ENCODE results near the gene CST9L. TPM values are rescaled to one million over a fixed set of nuclear protein-coding genes. Genes with fewer than 3 reads are reported as not detected.

The CST9L gene
- total RNA-seq, 1 experiment from 2014 or later: not detected

DNA sequence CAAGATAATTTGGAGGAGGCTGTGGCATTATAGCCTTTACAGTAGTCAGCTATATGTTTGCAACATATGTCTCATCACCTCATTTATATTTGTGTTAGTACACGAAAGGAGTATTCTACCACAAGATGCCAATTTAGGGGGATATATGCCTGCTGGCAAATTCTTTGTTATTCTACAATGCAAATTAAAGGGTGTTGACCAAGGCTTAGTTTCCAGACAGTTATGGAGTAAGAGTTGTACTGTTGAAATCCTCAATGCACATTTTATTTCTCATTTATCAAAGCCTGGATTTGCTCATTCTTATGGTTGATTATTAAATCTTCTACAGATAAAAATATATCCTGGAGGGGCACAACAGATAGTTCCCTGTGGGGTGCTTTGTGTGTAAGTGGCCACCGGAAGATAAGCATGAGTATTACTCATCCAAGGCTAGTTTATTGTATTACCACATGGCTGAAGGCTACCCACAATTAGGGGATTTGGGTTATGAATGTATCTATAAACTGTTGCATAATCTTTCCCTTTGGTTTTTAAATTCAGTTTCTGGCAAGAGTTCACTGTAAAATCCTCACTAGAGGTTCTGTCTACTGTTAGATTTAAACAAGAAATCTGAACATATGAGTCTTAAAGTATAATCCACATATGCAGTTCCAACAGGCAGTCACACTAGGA, 28.4 kb upstream of the CST9L start:
- no peaks in the 10 kb centered on the region for H3K27me3 Mint-ChIP-seq (ENCODE audit: insufficient read depth, unreplicated experiment)
- ChIA-PET POLR2A (no interaction called here), CTCF (no interaction called here)
- H3K4me1 Mint-ChIP-seq (ENCODE audit: low read depth, unreplicated experiment): no peaks in the 10 kb centered on the region
- Histone ChIP-seq H3K4me1 (no peaks in the 10 kb centered on the region), H3K9me3 (no peaks in the 10 kb centered on the region), H3K27me3 (replicated peaks; ENCODE audit: control insufficient read depth, insufficient read depth, low read length) (no peaks in the 10 kb centered on the region), H3K4me3 (ENCODE audit: low read depth, low read length) (no peak overlapping the region), H3K36me3 (ENCODE audit: control insufficient read depth, insufficient read depth, low read length) (no peaks in the 10 kb centered on the region)
- intact Hi-C loops (cut with micrococcal nuclease; ENCODE audit: unreplicated experiment): no loop called here
- no peak for DNase-seq
- H3K4me3 Mint-ChIP-seq (ENCODE audit: unreplicated experiment): no peak overlapping the region
- BruUV-seq (replicated peaks): no TSS peak
- TF ChIP-seq, protein P1, sequence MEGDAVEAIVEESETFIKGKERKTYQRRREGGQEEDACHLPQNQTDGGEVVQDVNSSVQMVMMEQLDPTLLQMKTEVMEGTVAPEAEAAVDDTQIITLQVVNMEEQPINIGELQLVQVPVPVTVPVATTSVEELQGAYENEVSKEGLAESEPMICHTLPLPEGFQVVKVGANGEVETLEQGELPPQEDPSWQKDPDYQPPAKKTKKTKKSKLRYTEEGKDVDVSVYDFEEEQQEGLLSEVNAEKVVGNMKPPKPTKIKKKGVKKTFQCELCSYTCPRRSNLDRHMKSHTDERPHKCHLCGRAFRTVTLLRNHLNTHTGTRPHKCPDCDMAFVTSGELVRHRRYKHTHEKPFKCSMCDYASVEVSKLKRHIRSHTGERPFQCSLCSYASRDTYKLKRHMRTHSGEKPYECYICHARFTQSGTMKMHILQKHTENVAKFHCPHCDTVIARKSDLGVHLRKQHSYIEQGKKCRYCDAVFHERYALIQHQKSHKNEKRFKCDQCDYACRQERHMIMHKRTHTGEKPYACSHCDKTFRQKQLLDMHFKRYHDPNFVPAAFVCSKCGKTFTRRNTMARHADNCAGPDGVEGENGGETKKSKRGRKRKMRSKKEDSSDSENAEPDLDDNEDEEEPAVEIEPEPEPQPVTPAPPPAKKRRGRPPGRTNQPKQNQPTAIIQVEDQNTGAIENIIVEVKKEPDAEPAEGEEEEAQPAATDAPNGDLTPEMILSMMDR (IDR thresholded peaks at IDR 0.05; ENCODE audit: insufficient read depth in 1 of 2, low read depth in 1 of 2, low read length in 1 of 2, severe bottlenecking in 1 of 2, unreplicated experiment in 1 of 2): no peak
- H3K9me3 Mint-ChIP-seq (ENCODE audit: unreplicated experiment): no peaks in the 10 kb centered on the region
- H3K36me3 Mint-ChIP-seq (ENCODE audit: insufficient read depth, unreplicated experiment): no peaks in the 10 kb centered on the region
- H3K27ac Mint-ChIP-seq (ENCODE audit: unreplicated experiment): no peak overlapping the region

DNA sequence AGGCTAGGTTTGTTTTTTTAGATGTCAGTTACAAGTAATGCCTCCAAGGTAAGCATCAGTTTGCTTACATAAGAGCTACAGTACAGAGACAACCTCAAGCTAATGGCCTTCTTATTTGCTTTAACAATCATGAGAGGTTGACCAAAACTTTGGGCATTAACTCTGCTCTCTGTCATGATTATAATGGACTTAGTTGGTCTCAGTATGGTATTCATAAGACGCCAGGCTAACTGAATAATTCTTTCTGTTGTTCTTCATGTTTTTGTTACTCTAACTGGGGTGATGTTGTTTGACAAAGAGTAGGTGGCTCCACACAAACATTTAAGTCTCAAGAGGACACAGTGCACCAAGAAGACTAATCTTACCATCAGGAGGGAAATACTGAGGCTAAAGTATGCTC, 27.7 kb upstream of the CST9L start:
- ChIA-PET POLR2A (no interaction called here), CTCF (no interaction called here)
- H3K27me3 Mint-ChIP-seq (ENCODE audit: insufficient read depth, unreplicated experiment): no peaks in the 10 kb centered on the region
- no TSS peak for BruUV-seq (replicated peaks)
- H3K4me1 ChIP-seq: no peaks in the 10 kb centered on the region
- TF ChIP-seq, protein P1 (IDR thresholded peaks at IDR 0.05; ENCODE audit: insufficient read depth in 1 of 2, low read depth in 1 of 2, low read length in 1 of 2, severe bottlenecking in 1 of 2, unreplicated experiment in 1 of 2): no peak
- H3K36me3 ChIP-seq (ENCODE audit: control insufficient read depth, insufficient read depth, low read length): no peaks in the 10 kb centered on the region
- intact Hi-C loops (cut with micrococcal nuclease; ENCODE audit: unreplicated experiment): no loop called here
- no peaks in the 10 kb centered on the region for H3K4me1 Mint-ChIP-seq (ENCODE audit: low read depth, unreplicated experiment)
- H3K9me3 ChIP-seq: no peaks in the 10 kb centered on the region
- DNase-seq: no peak
- no peaks in the 10 kb centered on the region for H3K27me3 ChIP-seq (replicated peaks; ENCODE audit: control insufficient read depth, insufficient read depth, low read length)
- H3K4me3 ChIP-seq (ENCODE audit: low read depth, low read length): no peak overlapping the region
- H3K36me3 Mint-ChIP-seq (ENCODE audit: insufficient read depth, unreplicated experiment): no peaks in the 10 kb centered on the region
- no peak overlapping the region for H3K4me3 Mint-ChIP-seq (ENCODE audit: unreplicated experiment)
- no peaks in the 10 kb centered on the region for H3K9me3 Mint-ChIP-seq (ENCODE audit: unreplicated experiment)
- no peak overlapping the region for H3K27ac Mint-ChIP-seq (ENCODE audit: unreplicated experiment)

DNA sequence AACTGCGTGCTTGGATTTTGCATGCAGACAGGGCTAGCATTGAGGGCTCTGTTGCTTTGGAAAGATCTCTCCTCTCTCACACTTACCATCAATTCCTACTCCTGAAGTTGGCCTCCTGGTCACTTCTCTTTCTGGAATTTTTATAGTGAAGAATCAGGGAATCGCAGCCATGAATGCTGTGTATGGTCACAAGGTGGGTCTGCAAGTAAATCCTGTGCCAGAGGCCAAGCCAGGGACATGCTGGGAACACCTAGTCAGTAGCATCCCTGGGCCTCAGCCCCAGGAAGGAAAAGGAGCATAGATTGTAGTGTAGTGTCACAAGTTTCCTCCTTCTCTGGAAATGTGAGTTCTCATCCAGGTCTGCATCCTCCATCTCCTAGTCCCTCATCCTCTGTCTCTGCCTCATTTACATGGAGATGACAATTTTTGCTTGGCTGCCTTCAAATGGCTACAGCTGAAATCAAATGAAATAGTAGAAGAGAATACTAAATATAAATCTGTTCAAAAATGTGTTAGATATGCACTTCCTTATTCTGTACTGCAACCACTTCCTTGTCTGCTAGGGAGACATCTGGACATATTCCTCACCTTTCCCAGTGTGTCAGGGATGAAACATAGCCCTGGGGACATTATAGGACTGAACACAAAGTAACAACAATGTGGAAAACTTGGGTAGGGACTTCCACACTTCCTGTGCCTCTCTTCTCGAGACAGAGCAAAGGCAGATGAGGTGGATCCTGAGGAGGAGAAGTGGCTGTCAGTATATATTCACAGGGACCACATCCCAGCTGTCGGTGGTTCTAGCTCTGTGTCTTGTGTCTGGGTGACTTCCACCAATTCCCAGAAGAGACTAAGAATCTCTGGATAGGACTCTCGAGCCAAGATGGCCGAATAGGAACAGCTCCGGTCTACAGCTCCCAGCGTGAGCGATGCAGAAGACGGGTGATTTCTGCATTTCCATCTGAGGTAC, 20.4 kb upstream of the CST9L start:
- Histone ChIP-seq H3K4me3 (ENCODE audit: low read depth, low read length) (peak overlapping the region; percentile 22; the same call in 1 of the 2 replicates), H3K27me3 (replicated peaks; ENCODE audit: control insufficient read depth, insufficient read depth, low read length) (no peaks in the 10 kb centered on the region), H3K4me1 (peaks cover 13% of the 10 kb centered on the region; the same call in 1 of the 2 replicates), H3K9me3 (no peaks in the 10 kb centered on the region), H3K36me3 (ENCODE audit: control insufficient read depth, insufficient read depth, low read length) (no peaks in the 10 kb centered on the region)
- peaks cover under 1% of the 10 kb centered on the region for H3K4me1 Mint-ChIP-seq (ENCODE audit: low read depth, unreplicated experiment)
- POLR2A ChIA-PET: no interaction called here
- BruUV-seq (replicated peaks): no TSS peak
- no peaks in the 10 kb centered on the region for H3K36me3 Mint-ChIP-seq (ENCODE audit: insufficient read depth, unreplicated experiment)
- no peak overlapping the region for H3K27ac Mint-ChIP-seq (ENCODE audit: unreplicated experiment)
- peak overlapping the region; percentile 67 for H3K4me3 Mint-ChIP-seq (ENCODE audit: unreplicated experiment)
- intact Hi-C loops (cut with micrococcal nuclease; ENCODE audit: unreplicated experiment): no loop called here
- DNase-seq: no peak
- CTCF ChIA-PET: no interaction called here
- no peaks in the 10 kb centered on the region for H3K27me3 Mint-ChIP-seq (ENCODE audit: insufficient read depth, unreplicated experiment)
- peaks cover 2% of the 10 kb centered on the region for H3K9me3 Mint-ChIP-seq (ENCODE audit: unreplicated experiment)
- TF ChIP-seq, protein P1 (IDR thresholded peaks at IDR 0.05; ENCODE audit: insufficient read depth in 1 of 2, low read depth in 1 of 2, low read length in 1 of 2, severe bottlenecking in 1 of 2, unreplicated experiment in 1 of 2): no peak

Data from Caco-2 (cell line).